NT2/D1 (cell line): ENCODE measurements around the gene GRID2IP.

ENCODE experiments used
- DNase-seq: peaks from one replicate; pipeline ENCODE4 v3.0.0-alpha.2; 2011; ENCODE audit warnings: low read depth, low spot score
- H3K27me3 ChIP-seq: 2 replicates; pipeline ENCODE4 v1.6.0; 2011; ENCODE audit warnings: mild to moderate bottlenecking; ENCODE audit not compliant: insufficient read length, insufficient read depth
- H3K36me3 ChIP-seq: 2 replicates; pipeline ENCODE4 v1.6.1; 2011; ENCODE audit warnings: mild to moderate bottlenecking, low read length, mixed read lengths; ENCODE audit not compliant: insufficient read depth, insufficient read length
- H3K4me1 ChIP-seq: 2 replicates; pipeline ENCODE4 v1.5.1; 2011; ENCODE audit not compliant: insufficient read depth, insufficient read length
- H3K4me3 ChIP-seq: 2 replicates; pipeline ENCODE4 v1.5.1; 2011; ENCODE audit warnings: low read depth; ENCODE audit not compliant: insufficient read length
- H3K9ac ChIP-seq: 2 replicates; pipeline ENCODE4 v1.6.0; 2011; ENCODE audit warnings: low read depth; ENCODE audit not compliant: insufficient read length
- H3K9me3 ChIP-seq: 2 replicates; pipeline ENCODE4 v1.5.1; 2011; ENCODE audit warnings: mild to moderate bottlenecking, low read length; ENCODE audit not compliant: insufficient read depth
- SUZ12 ChIP-seq: IDR thresholded peaks from 2 replicates; pipeline ENCODE4 v1.6.1; 2011; ENCODE audit not compliant: insufficient read length, insufficient read depth; ENCODE audit errors: extremely low read depth
- YY1 ChIP-seq: IDR thresholded peaks from 2 replicates; pipeline ENCODE4 v1.6.1; 2011; ENCODE audit not compliant: insufficient read length, insufficient read depth
- ZNF274 ChIP-seq: IDR thresholded peaks from 2 replicates; pipeline ENCODE4 v1.6.1; 2011; ENCODE audit warnings: mild to moderate bottlenecking, low read depth, low read length

The GRID2IP gene

GRCh38 chr7:6448943-6449543 is 102.2 kb downstream of the GRID2IP start:
- Histone ChIP-seq H3K27me3 (no peaks in the 10 kb centered on the region), H3K9me3 (no peaks in the 10 kb centered on the region), H3K9ac (peak overlapping the region; percentile 100), H3K4me1 (peaks cover 4% of the 10 kb centered on the region), H3K4me3 (no peak overlapping the region), H3K36me3 (peaks cover 26% of the 10 kb centered on the region)
- TF ChIP-seq SUZ12 (no peak), ZNF274 (no peak), YY1 (no peak)
- DNase-seq: no peak

- peak within 1 kb of the TSS; percentile 99 for H3K4me3 ChIP-seq
- peaks cover 4% of the 10 kb centered on the region for H3K4me1 ChIP-seq
- H3K9ac ChIP-seq: peak within 1 kb of the TSS; percentile 100
- peak; percentile 96 for DNase-seq
- TF ChIP-seq ZNF274 (no peak), YY1 (no peak), SUZ12 (no peak)
- no peaks in the 10 kb centered on the region for H3K9me3 ChIP-seq
- H3K27me3 ChIP-seq: no peaks in the 10 kb centered on the region
- peaks cover 39% of the 10 kb centered on the region for H3K36me3 ChIP-seq
Observed at GRCh38 chr7:6447581-6448199, 103.6 kb downstream of the GRID2IP start, which contains the start of gene DAGLB. Gene DAGLB (minus strand): TSS chr7:6447954. CDS start chr7:6447842, 112 bp downstream.
